ENCODE data around the gene MYO9A. TPM values are rescaled to one million over a fixed set of nuclear protein-coding genes. Genes with fewer than 3 reads are reported as not detected.

Gene MYO9A
- total RNA-seq, 4 donors from 2014 or later: 61.2 to 99.9 (median 79.9) TPM

DNA sequence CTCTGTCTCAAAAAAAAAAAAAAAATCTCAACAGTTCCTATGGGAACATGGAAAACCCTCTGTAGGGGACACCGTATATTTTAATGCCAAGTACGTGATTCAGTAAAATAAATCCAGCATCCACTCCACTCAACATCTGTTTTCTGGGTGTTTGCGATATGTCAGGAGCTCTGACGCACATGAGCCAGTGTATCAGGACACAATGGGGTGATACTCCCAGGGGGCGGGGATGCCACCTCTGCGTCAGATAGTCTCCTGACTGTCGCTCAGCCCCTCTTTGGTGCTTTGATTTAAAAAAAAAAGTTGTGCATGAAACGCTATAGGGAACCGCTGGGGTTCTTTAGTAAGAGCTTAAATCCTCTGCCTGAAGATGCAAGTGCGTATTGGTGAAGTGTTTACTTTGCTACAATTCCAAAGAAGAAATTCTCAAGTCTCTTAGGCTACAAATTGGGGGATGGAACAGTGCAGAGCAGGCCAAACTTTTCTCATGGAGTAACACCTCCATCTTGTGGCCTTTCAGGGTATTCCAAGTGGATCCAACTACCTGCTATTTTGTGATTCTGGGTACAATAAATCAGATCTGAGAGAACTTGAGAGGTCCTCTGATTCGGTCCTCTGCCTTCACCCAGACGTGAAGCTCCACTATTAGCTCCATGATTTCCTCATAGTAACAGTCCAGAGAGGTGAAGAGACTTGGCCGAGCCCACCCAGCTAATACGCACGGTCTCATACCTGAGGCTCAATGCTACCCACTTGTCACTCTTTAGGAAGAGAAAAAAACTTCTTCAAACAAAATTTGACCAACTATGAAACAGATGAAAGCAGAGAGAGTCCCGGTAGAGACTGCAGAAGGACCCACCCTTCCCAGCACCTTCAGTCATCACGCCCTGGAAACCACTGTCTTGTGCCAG is 316.9 kb downstream of the MYO9A start:
- Histone ChIP-seq H3K36me3 (no peaks in the 10 kb centered on the region), H3K4me1 (peaks cover 0 to 4% (median 0%) of the 10 kb centered on the region in 4 donors), H3K27ac (no peak overlapping the region), H3K9me3 (no peaks in the 10 kb centered on the region), H3K27me3 (no peaks in the 10 kb centered on the region), H3K4me3 (no peak overlapping the region)
- DNase-seq (ENCODE audit: low spot score in 2 of 2): peak in 1 of 2 donors; percentile 79
- 58 to 62% methylated on average over 17 of the region's 17 CpGs for WGBS, 2 donors
- TF ChIP-seq EP300 (IDR thresholded peaks at IDR 0.05) (no peak), POLR2A (IDR thresholded peaks at IDR 0.05) (no peak)
- TF ChIP-seq, protein P1, sequence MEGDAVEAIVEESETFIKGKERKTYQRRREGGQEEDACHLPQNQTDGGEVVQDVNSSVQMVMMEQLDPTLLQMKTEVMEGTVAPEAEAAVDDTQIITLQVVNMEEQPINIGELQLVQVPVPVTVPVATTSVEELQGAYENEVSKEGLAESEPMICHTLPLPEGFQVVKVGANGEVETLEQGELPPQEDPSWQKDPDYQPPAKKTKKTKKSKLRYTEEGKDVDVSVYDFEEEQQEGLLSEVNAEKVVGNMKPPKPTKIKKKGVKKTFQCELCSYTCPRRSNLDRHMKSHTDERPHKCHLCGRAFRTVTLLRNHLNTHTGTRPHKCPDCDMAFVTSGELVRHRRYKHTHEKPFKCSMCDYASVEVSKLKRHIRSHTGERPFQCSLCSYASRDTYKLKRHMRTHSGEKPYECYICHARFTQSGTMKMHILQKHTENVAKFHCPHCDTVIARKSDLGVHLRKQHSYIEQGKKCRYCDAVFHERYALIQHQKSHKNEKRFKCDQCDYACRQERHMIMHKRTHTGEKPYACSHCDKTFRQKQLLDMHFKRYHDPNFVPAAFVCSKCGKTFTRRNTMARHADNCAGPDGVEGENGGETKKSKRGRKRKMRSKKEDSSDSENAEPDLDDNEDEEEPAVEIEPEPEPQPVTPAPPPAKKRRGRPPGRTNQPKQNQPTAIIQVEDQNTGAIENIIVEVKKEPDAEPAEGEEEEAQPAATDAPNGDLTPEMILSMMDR (IDR thresholded peaks at IDR 0.05): peak; percentile 60 to 91 (median 70)

DNA sequence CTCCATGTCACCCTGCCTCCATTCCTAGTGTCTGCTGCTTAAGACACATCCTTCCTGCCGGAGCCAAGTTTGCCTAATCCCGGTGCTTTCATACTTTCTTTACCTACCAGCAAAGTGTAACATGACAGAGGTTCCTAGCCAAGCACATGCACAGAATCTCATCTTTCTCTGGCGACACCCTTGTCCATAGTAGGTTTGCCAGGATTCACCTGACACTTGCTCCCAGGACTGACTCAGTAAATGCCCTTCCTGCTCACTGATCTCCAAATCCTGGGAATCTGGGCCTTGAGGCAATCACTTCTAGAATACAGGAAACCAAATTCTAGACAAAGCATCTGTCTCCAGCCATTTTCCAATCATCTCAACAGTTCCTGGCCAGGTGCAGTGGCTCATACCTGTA is 317.8 kb downstream of the MYO9A start:
- 95% methylated on average over 3 of the region's 3 CpGs for WGBS, 2 donors
- Histone ChIP-seq H3K4me1 (peaks cover 0 to 4% (median 0%) of the 10 kb centered on the region in 4 donors), H3K27ac (no peak overlapping the region), H3K9me3 (no peaks in the 10 kb centered on the region), H3K27me3 (no peaks in the 10 kb centered on the region), H3K36me3 (no peaks in the 10 kb centered on the region), H3K4me3 (no peak overlapping the region)
- no peak for DNase-seq (ENCODE audit: low spot score in 2 of 2)
- TF ChIP-seq, protein P1 (IDR thresholded peaks at IDR 0.05): no peak
- TF ChIP-seq POLR2A (IDR thresholded peaks at IDR 0.05): no peak
- TF ChIP-seq EP300 (IDR thresholded peaks at IDR 0.05): no peak

DNA sequence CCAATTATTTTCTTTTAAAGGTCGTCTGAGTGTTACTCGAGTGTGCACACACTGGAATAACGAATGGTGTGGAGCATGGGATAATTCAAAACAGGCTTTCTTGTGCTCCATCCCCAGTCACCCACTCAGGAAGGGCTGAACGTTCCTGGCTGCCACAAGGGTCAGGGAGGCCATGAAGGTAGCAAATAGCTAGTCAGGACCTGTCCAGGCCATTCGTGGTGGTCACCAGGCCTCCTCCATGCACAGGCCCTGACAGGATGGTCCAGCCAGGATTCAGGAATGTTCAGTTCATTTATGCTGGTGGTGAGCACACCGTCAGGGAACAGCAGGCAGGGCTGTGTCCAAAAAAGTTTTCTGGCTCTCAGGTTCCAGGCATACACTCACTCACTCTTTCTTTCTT is 319.3 kb downstream of the MYO9A start:
- no peak for TF ChIP-seq EP300 (IDR thresholded peaks at IDR 0.05)
- no peak for TF ChIP-seq POLR2A (IDR thresholded peaks at IDR 0.05)
- TF ChIP-seq, protein P1 (IDR thresholded peaks at IDR 0.05): no peak
- no peak overlapping the region for H3K4me3 ChIP-seq
- no peak overlapping the region for H3K27ac ChIP-seq
- 66 to 84% methylated on average over 6 of the region's 6 CpGs for WGBS, 2 donors
- H3K4me1 ChIP-seq: peaks cover 0 to 4% (median 0%) of the 10 kb centered on the region in 4 donors
- no peaks in the 10 kb centered on the region for H3K27me3 ChIP-seq
- H3K9me3 ChIP-seq: no peaks in the 10 kb centered on the region
- H3K36me3 ChIP-seq: no peaks in the 10 kb centered on the region
- DNase-seq (ENCODE audit: low spot score in 2 of 2): no peak

DNA sequence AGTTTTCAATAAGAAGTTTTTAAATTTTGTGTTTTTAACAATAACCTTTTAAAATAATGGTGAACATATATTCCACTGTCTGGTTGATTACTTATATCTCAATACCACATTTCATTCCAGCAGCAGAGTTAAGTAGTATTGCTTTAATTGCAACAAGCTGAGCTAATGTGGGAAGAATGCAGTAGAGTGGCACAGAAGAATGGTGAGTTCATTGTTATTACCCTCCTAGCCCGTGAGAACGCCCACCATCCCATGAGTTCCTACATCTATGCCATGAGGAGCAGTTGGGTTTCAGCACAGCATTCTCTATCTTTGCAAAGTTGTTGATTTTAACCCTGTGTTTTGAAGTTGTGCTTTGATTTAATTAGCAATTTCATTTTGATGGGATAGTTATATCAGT is 325.4 kb downstream of the MYO9A start:
- no peaks in the 10 kb centered on the region for H3K36me3 ChIP-seq
- DNase-seq (ENCODE audit: low spot score in 2 of 2): no peak
- TF ChIP-seq, protein P1 (IDR thresholded peaks at IDR 0.05): no peak
- no peak for TF ChIP-seq POLR2A (IDR thresholded peaks at IDR 0.05)
- TF ChIP-seq EP300 (IDR thresholded peaks at IDR 0.05): no peak
- H3K27ac ChIP-seq: no peak overlapping the region
- H3K9me3 ChIP-seq: no peaks in the 10 kb centered on the region
- no peaks in the 10 kb centered on the region for H3K4me1 ChIP-seq
- H3K27me3 ChIP-seq: no peaks in the 10 kb centered on the region
- 32 to 47% methylated on average over 2 of the region's 2 CpGs for WGBS, 2 donors
- H3K4me3 ChIP-seq: no peak overlapping the region

DNA sequence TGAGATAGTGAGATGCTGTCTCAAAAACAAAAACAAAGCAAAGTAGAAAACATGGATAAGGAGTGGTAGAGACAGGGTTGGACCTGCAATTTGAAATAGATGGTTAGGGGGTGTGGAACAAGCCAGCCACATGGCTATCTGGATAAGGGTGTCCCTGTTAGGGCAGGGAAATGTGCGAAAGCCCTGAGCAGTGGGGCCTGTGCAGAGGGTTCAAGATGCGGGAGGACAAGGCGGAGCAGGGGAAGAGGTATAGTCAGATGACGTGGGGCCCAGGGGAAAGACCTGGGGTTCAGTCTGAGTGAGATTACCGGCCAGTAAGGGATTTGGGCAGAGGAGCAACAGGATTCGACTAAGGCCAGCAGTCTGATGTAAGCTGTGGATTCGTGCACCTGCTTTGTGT is 326.0 kb downstream of the MYO9A start:
- Histone ChIP-seq H3K4me1 (no peaks in the 10 kb centered on the region), H3K27me3 (no peaks in the 10 kb centered on the region), H3K4me3 (no peak overlapping the region), H3K36me3 (no peaks in the 10 kb centered on the region), H3K9me3 (no peaks in the 10 kb centered on the region), H3K27ac (no peak overlapping the region)
- no peak for DNase-seq (ENCODE audit: low spot score in 2 of 2)
- WGBS, 2 donors: 85 to 87% methylated on average over 7 of the region's 7 CpGs
- TF ChIP-seq EP300 (IDR thresholded peaks at IDR 0.05) (no peak), POLR2A (IDR thresholded peaks at IDR 0.05) (no peak)
- TF ChIP-seq, protein P1 (IDR thresholded peaks at IDR 0.05): no peak
